Mesodermal cell (in vitro differentiated cells): ENCODE data around the gene JSRP1.

Experiments
- H3K27ac ChIP-seq: 2 replicates; pipeline ENCODE4 v1.7.0; 2013; ENCODE audit warnings: mild to moderate bottlenecking, low read depth, low read length, moderate library complexity; ENCODE audit not compliant: severe bottlenecking
- H3K36me3 ChIP-seq: 2 replicates; pipeline ENCODE4 v1.7.1; 2013; ENCODE audit warnings: mild to moderate bottlenecking, low read length, moderate library complexity; ENCODE audit not compliant: control insufficient read depth, insufficient read depth
- H3K4me1 ChIP-seq: one replicate; pipeline ENCODE4 v1.7.1; 2013; ENCODE audit warnings: mild to moderate bottlenecking, low read length; ENCODE audit not compliant: insufficient read depth, control insufficient read depth, poor library complexity, severe bottlenecking
- H3K4me3 ChIP-seq: 2 replicates; pipeline ENCODE4 v1.7.0; 2013; ENCODE audit warnings: low read length, control low read depth, mild to moderate bottlenecking; ENCODE audit not compliant: insufficient read depth, poor library complexity, severe bottlenecking; ENCODE audit errors: extremely low read depth
- H3K9me3 ChIP-seq: 2 replicates; pipeline ENCODE4 v1.7.1; 2013; ENCODE audit warnings: mild to moderate bottlenecking, low read length, moderate library complexity; ENCODE audit not compliant: control insufficient read depth
- WGBS, 2 experiments: methylation state at CpG; one replicate each; pipeline ENCODE4 v1.1.5; 2013; ENCODE audit warnings: missing lambda C conversion rate in 2 of 2; ENCODE audit not compliant: insufficient coverage in 2 of 2; 5-methylcytosine and 5-hydroxymethylcytosine counted together

Gene JSRP1

DNA sequence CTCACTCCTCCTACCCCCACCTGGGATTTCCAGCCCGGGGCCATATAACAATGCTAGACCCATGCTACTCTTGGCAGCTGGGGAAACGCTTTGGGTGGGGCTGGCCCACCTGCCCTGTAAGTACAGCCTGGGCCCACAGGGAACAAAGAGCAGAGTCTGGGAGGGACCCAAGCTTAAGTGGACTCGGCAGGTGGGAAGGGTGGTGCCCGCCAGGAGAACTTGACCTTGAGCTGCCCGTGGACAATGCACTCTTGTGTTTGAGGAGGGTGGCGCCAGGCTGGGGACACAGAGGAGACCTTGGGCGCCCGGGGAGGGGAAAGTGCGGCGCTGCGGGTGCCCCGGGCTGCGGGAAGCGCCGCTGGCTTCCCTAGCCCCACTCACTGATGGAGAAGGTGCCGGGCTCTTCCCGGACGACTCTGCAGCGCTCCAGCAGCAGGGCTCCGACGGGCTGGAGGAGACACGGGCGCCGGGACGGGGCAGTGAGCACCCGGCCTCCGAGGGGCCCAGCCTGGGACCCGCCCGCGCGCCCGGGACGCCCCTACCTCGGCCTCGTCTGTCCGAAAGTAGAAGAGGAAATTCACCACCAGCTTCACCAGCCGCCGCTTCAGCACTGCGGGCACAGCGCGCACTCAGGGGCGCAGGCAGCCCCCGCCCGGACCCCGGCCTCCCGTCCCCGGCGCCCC, 20.7 kb downstream of the JSRP1 start:
- Histone ChIP-seq H3K27ac (peak overlapping the region; percentile 98), H3K36me3 (peaks cover 53% of the 10 kb centered on the region), H3K9me3 (no peaks in the 10 kb centered on the region), H3K4me1 (peaks cover 25% of the 10 kb centered on the region), H3K4me3 (peak overlapping the region; percentile 99)
- WGBS, 2 experiments, result 0 to 1% methylated on average over 24 to 37 of the region's 48 CpGs

DNA sequence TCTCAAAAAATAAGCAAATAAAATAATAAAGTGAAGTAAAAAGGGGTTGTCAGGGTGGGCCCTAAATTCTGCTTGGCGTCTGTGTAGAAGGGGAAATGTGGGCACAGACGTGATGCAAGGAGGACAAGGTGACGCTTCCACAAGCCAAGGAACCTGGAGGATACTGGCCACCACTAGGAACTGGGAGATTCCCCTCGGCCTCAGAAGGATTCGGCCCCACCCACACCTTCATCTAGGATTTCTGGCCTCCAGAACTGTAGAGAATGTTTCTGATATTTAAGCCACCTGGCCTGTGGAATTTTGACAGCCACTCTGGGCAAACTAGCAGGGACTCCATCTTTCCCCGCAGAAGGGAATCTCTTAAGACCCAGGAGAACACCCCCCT, 21.2 kb downstream of the JSRP1 start:
- peak overlapping the region; percentile 99 for H3K4me3 ChIP-seq
- WGBS, 2 experiments, result 73 to 78% methylated on average over 4 to 6 of the region's 6 CpGs
- no peaks in the 10 kb centered on the region for H3K9me3 ChIP-seq
- H3K36me3 ChIP-seq, result peaks cover 53% of the 10 kb centered on the region
- H3K27ac ChIP-seq, result no peak overlapping the region
- H3K4me1 ChIP-seq, result peaks cover 20% of the 10 kb centered on the region

DNA sequence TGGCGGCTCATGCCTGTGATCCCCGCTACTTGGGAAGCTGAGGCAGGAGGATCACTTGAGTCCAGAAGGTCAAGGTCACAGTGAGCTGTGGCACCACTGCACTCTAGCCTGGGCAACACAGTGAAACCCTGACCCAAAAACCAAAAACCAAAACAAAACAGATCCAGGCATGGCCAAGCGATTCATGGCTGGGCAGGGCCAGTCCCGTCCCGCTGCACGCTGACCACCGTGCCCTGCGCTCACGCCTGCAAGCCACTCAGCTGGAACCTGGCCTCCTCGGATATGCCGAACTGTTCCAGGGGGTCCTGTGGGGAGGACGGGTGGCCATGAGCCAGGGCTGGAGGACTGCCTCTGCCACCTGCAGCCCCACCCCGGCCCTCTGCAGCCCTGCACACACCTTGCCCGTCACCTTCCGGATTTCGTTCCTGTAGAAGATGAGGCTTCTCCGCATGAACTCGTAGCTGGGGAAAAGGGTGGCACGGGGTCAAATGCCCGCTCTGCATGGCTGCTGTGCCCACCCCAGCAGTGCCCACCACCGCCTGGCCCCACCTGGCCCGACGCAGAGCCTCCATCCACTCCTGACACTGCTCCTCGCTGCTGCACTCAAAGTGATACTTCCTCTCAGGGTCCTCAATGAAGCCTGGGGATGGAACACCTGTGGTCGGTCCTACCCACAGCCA, 22.5 kb downstream of the JSRP1 start:
- Histone ChIP-seq H3K9me3 (no peaks in the 10 kb centered on the region), H3K27ac (no peak overlapping the region), H3K36me3 (peaks cover 61% of the 10 kb centered on the region), H3K4me3 (no peak overlapping the region), H3K4me1 (peaks cover 12% of the 10 kb centered on the region)
- 95 to 96% methylated on average over 23 to 24 of the region's 25 CpGs for WGBS, 2 experiments

DNA sequence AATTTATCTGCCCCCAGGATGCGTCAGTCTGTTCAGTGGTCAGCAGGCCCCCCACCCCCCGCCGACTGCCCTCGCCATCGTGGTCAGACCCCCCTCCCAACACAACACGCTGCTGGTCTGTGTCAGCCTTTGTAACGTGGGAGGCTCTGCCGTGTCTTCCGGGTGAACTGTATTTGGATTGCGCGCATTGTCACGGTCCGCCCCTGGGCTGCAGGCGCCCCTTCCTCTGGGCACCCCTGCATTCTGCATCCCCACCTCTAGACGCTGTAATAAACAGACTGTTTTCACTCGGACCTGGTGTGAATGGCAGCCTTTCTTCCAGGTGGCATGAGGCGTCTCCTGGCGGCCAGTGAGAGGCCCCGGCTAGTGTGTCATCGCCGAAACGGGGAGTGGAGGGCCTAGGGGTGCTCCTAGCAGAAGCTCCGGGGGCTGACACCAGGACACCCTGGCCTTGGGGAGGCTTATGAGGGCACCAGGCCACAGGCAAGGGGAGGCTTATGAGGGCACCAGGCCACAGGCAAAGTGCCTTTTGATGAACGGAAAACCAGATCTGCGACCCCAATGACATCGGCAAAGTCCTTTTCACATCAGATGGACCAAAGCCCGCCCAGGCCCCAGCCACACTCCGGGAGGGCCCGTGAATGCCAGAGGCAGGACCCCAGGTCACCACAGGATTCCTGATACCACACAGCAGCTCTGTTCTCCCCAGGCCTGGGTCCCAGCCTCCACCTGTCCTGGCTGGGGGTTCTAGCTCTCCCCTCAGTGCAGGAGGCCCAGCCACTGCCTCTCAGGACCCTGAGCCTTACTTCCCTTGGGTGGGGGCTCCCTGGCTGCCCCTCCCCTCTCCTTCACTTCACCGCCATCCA, 23.7 kb downstream of the JSRP1 start:
- peaks cover 50% of the 10 kb centered on the region for H3K36me3 ChIP-seq
- H3K4me3 ChIP-seq, result no peak overlapping the region
- H3K27ac ChIP-seq, result no peak overlapping the region
- 94 to 96% methylated on average over 20 to 29 of the region's 30 CpGs for WGBS, 2 experiments
- no peaks in the 10 kb centered on the region for H3K9me3 ChIP-seq
- H3K4me1 ChIP-seq, result peaks cover under 1% of the 10 kb centered on the region

DNA sequence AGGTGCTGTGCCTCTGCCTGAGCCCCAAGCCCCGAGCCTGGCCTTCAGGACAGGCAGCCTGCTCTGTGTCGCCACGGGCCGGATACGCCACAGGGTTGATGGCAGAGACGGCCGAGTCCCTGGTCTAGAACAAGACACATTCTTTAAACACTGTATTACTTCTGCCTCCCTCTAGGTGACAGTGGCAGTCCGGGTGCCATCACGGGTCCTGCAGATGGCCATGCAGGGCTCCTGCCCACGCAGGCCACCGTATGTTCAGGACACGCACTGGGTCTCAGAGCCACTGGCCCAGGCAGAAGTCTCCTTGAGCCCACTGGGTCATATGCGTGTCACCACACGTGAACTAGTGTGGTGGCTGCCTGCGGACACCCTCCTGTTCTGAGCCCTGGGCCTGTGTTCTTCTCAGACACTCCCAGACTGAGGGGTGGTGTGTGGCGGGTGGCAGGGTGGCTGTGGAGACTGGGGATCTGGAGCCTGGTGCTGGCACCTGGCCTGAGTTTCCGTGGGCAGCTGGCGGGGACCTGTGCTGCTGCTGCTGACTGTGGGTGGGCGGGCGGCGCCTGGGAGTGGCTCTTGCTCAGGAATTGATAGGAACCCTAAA, 24.5 kb downstream of the JSRP1 start:
- Histone ChIP-seq H3K36me3 (peaks cover 53% of the 10 kb centered on the region), H3K27ac (no peak overlapping the region)
- 92 to 95% methylated on average over 21 of the region's 21 CpGs for WGBS, 2 experiments

DNA sequence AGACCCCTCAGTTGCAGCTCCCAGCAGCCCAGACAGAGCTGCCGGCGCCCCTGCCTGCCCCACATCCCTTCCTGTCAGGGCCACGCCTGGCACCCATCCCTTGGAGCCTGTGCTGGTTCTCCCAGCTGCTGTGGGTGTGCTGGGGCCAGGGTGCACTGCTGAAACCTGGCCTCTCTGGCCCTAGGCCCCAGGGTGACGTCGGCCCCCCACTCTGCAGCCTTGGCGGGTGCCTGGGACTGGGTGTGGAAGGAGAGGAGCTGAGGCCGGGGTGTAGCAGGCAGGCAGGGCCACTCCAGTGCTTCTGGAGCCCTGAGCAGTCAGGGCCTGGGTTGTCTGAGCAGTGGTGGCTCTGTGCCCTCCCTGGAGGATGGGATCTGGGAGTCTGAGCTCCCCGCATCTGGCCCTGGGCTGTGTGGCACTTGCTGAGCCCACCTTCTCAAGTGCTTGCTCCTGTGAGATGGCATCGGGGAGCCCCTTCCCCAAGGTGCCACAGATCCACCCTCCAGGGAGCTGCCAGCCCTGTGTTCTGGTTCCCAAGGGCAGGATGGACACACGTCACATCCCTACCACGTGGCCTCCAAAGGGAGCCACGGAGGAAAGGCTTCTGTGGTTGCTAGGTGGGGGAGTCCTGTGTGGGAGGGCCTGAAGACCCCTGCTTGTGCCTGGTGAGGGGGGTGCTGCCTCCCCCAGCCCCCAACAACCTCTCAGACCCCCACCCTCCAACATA, 25.2 kb downstream of the JSRP1 start:
- peaks cover 58% of the 10 kb centered on the region for H3K36me3 ChIP-seq
- WGBS, 2 experiments, result 92 to 93% methylated on average over 7 to 10 of the region's 12 CpGs
- H3K4me1 ChIP-seq, result no peaks in the 10 kb centered on the region
- H3K9me3 ChIP-seq, result no peaks in the 10 kb centered on the region
- H3K27ac ChIP-seq, result no peak overlapping the region
- no peak overlapping the region for H3K4me3 ChIP-seq

More for the DNA sequence above, 24.5 kb downstream of the JSRP1 start:
- no peaks in the 10 kb centered on the region for H3K4me1 ChIP-seq
- H3K4me3 ChIP-seq, result no peak overlapping the region
- no peaks in the 10 kb centered on the region for H3K9me3 ChIP-seq

DNA sequence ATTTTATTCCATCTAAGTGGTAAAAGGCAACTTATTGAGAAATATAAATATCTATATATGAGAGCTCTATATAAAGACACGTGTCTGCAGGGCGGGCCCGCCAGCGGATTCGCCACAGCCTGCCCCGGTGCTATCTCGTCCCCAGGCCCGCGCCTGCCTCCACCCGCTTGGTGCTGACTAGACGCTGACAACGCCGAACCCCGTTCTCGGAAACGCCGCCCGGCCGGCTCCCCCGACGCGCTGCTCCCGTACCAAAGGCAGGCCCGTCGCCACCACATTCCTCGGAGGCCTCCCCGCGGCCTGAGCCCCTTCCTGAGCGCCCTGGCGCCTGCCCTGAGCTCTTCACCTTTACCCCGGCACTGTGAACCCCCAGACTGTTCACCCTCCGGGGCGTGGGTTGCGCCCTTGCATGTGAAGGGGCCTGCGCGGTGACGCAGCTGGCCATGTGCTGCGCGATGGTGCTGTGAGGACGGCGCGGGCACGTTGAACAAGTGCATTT, 26.1 kb downstream of the JSRP1 start:
- 97% methylated on average over 43 of the region's 43 CpGs for WGBS, 2 experiments
- Histone ChIP-seq H3K36me3 (peaks cover 67% of the 10 kb centered on the region), H3K9me3 (no peaks in the 10 kb centered on the region), H3K27ac (peak overlapping the region; percentile 10), H3K4me3 (no peak overlapping the region), H3K4me1 (no peaks in the 10 kb centered on the region)

DNA sequence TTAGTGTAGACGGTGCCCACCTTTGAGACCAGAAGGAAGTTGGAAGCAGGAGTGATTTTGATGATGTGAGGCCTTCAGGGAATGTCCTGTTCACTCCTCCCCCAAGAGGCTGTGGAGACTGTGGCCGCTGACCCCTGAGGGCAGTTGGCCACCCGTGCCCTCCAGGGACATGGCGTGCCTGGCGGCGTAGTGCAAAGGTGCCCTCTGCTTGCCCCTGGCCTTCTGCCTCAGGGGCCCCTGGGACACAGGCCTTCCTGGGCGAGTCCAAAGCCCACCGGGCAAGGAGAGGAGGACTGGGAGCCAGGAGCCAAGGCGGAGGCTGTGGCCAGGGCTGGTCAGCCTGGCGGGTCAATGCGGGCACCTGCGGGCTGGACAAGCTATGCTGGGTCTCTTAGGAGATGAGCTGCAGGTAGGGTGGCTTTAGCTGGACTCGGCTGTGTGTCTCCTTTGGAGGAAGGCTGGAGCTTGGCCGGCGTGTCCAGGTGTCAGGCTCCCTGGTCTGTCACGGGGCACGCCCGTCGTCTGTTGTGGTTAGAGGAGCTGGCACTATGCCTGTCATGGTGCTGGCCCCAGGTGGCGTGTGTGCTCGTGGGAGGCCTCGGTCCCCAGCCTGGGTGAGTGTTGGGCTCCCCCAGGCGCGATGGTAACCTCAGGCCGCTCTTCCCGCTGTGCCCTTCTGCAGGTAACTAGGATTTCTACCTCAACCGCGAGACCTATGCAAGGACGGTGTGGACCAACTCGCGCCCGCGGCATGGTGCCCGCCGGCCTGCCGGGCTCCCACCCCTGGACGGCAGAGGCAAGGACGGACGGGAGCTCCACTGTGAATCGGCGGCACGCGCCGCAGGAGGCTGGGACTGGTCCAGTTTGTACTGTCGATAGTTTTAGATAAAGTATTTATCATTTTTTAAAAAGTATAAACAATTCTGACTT, 26.8 kb downstream of the JSRP1 start:
- Histone ChIP-seq H3K9me3 (no peaks in the 10 kb centered on the region), H3K4me1 (no peaks in the 10 kb centered on the region), H3K36me3 (peaks cover 70% of the 10 kb centered on the region), H3K4me3 (no peak overlapping the region), H3K27ac (no peak overlapping the region)
- 95 to 97% methylated on average over 35 to 39 of the region's 45 CpGs for WGBS, 2 experiments

DNA sequence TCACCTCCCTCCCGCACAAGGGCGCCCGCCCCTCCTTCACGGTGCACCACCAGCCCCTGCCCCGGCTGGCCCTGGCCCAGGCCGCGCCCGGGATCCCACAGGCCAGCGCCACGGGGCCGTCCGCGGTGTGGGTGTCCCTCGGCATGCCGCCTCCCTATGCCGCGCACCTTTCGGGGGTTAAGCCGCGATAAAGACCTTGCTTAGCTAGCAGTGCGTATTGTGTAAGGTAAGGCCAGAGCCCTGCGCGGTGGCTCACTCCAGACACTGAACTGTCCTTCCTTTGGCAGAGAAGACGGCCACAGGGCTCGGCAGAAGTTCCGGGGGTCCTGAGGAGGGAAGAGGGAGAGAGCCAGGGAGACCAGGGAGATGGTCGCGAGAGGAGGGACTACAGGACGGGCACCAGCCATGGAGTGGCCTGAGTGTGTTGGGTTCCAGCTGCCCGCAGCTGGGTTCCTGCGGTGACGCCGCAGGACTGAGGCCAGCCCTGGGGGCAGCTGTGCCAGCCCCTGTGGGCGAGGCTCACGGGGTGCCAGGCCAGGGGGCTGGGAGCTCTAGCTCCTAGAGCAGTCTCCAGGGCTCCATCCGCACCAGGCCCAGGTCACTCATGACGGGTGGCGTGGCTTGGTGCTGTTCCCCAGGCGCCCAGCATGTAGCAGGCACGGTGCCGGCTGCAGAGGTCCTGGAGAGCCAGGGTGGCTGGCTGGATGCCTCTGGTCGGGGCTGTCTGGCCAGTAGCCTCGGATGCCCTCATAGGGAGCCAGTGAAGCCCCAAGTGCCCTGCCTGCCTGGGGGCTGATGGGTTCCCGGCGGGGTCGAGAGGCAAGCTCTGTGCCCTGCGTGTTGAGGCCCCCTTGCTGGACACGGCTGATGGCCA, 27.8 kb downstream of the JSRP1 start:
- H3K4me3 ChIP-seq, result no peak overlapping the region
- 97% methylated on average over 41 to 48 of the region's 48 CpGs for whole genome bisulfite sequencing, 2 experiments
- H3K27ac ChIP-seq, result no peak overlapping the region
- H3K4me1 ChIP-seq, result no peaks in the 10 kb centered on the region
- no peaks in the 10 kb centered on the region for H3K9me3 ChIP-seq
- H3K36me3 ChIP-seq, result peaks cover 69% of the 10 kb centered on the region
